HG03095 (cell line): ENCODE measurements around the gene ZNF283.
"Not testable (repeated sequence)": the region's sequence is repeated elsewhere in the genome, so short reads cannot be mapped to it uniquely, and the experiment has no call there.

Experiments
- ATAC-seq: cut with Tn5 transposase; IDR thresholded peaks from one replicate; pipeline ENCODE4 v1.9.1; 2021; ENCODE audit warnings: moderate library complexity; ENCODE audit not compliant: unreplicated experiment

Gene ZNF283

GRCh38 chr19:43798546-43799409 lies 28.3 kb upstream of the ZNF283 start:
- ATAC-seq, result no peak

GRCh38 chr19:43799502-43800142 lies 27.5 kb upstream of the ZNF283 start:
- no peak for ATAC-seq

DNA sequence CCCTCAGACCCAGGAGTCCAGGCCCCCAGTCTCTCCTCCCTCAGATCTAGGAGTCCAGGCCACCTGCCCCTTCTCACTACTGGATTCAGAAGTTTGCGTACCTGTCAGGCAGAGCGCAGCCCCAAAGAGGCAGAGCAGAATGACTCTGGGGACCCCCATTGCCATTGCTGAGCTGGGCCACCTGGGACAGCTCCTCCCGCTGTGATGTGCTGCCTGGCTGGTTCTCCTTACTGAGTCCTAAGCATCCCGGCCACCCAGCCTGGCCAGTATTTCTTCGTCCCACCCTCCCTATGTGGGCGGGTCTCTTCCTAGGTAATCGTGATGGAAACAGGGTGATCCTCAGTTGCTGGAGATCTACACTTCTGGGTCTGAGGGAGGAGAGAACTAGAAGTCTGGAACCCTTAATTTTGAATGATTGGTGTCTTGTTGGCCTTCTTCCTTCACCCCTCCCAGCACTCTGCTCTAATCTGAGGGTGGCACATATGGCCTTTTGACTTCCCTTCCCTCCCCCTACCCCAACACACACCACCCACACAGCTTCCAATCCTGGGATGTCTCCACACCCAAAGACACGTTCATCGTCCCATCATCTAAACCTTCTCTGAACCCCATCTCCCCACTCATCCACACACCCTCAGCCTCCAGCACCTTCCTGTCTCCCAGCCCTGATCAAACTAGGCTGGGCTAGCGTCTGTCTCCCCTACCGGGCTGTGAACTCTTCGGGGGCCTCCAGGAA lies 24.7 kb upstream of the ZNF283 start, which contains the start of gene LYPD5:
Gene LYPD5 (minus strand): TSS at position 232 of the 736 bp plus-strand sequence. CDS start 67 bp downstream, at position 165.
- no peak for ATAC-seq

GRCh38 chr19:43804432-43804831 lies 22.7 kb upstream of the ZNF283 start:
- ATAC-seq, result no peak

- not testable (repeated sequence) for ATAC-seq
Measured at GRCh38 chr19:43806401-43806800, 20.7 kb upstream of the ZNF283 start.

GRCh38 chr19:43806848-43807247 lies 20.3 kb upstream of the ZNF283 start:
- ATAC-seq, result no peak

DNA sequence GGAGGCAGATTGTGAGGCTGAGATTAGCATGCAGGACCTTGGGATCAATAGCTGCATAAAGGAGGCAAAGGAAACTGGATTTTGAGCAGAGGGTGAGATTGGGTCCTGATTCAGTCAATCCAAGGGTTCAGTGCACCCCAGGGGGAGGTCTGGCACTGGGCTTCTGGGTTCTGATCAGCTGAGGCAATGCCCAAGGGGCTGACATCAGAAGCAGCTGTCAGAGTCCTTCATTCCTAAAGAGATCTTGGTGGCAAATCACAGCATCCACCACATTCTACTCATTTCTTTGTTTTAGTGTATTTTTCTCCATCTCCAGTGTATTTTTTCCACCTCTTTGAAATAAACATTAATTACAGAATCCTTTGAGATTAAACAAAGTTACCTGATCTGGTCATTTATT lies 19.5 kb upstream of the ZNF283 start:
- ATAC-seq, result no peak

GRCh38 chr19:43809762-43810696 lies 17.1 kb upstream of the ZNF283 start:
- no peak for ATAC-seq

- no peak for ATAC-seq
Measured at GRCh38 chr19:43811837-43812236, 15.3 kb upstream of the ZNF283 start.

DNA sequence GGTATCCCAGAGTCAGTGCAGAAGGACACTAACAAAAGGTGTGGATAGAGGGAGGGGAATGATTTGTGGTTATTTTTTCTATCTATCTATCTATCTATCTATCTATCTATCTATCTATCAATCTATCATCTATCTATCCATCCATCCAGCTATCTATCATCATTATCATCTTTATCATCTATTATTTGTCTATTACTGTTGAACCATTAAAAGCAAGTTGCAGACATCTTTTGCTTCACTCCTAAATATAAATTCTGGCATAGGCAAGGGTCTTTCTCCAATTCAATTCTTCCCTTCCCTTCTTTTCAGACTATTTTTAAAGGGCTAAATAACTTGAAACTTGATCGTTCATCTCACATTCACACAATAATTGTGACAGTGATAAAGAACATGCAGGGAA lies 14.9 kb upstream of the ZNF283 start:
- no peak for ATAC-seq

GRCh38 chr19:43812688-43813087 lies 14.4 kb upstream of the ZNF283 start:
- ATAC-seq, result no peak

DNA sequence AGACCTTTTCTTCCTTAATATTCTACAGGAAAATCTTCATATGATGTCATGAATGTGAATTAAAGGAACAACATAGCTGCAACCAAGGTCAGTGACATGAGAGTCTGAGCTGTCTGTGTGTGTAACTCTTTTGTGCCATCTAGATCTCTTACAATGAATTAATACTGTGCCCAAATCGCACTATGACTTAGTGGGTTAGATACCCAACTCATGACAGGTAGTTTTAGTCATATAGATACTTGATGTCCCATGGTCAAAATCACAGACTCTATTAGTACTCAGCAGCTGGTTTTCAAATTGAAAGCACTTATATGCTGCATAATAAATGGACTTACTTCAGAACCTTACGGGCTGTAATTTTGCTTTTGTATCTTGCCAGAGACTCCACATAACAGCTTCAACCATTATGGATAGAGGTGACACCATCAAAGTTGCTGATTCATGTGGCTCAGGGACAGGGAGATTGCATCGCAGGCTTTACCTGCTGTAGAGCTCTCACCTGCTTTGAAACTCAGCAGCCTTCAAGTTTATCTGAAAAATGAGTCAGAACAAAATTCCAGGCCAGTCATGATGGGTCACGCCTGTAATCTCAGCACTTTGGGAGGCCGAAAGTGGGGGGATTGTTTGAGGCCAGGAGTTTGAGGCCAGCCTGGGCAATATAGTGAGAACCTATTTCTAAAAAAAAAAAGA lies 12.3 kb upstream of the ZNF283 start:
- ATAC-seq, result no peak

DNA sequence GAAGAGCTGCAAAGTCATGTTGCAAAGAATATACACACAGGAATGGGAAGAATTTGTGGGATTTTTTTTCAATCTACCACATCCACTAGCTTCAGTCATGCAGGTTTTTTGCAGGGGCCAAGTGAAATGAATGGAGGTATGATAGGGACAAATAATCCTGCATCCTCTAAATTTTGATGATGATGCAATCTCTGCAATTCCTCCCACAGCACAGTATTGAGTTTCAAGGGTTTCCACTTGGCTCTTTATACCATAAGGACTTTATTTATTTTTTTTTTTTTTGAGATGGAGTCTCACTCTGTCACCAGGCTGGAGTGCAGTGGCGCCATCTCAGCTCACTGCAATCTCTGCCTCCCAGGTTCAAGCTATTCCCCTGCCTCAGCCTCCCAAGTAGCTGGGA lies 9.7 kb upstream of the ZNF283 start:
- not testable (repeated sequence) for ATAC-seq

- no peak for ATAC-seq
Measured at GRCh38 chr19:43818500-43818899, 8.6 kb upstream of the ZNF283 start.

DNA sequence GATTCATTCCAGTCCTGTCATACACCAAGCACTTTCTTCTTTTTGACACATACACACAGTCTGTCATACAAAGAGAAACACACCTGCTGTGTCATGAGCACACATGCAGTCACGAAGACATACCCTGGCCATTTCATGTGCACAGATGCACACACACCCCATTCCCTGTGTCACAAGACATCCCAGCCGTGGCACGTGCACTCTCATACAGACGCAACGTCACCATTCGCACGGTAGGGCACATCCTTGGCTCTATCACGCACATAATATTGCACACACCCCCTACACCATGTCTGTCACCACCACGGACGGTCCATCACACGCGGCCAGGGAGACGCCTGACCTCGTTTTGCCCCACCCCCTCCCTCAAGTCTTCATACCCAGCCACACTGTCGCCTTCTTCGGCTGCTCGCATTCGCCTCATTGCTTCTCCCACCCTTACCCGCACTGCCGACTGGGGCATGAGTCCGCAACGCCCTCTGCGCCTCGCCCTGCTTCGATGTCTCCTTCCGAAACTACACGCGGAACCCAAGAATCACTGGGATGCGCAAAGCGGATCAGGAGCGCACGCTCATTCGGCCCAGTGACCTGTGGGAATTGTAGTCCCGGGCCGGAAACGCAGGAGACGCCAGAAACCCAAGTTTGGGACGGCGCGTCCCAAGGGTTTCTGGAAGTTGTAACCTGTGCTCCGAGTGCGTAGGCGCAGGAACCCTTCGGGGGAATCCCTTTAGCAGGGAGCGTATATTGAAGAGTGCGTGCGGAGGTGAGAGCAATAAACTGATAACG lies 6.8 kb upstream of the ZNF283 start:
- ATAC-seq, result no peak

GRCh38 chr19:43820884-43821215 lies 6.3 kb upstream of the ZNF283 start:
- ATAC-seq, result no peak

DNA sequence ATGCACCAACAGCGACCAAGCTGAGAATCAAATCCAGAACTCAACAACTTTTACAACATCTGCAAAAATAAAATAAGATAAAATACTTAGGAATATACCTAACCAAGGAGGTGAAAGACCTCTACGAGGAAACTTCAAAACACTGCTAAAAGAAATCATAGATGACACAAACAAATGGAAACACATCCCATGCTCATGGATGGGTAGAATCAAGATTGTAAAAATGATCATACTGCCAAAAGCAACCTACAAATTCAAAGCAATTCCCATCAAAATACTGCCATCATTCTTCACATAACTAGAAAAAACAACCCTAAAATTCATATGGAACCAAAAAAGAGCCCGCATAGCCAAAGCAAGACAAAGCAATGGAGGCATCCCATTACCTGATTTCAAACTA lies 3.3 kb upstream of the ZNF283 start:
- ATAC-seq, result not testable (repeated sequence)

DNA sequence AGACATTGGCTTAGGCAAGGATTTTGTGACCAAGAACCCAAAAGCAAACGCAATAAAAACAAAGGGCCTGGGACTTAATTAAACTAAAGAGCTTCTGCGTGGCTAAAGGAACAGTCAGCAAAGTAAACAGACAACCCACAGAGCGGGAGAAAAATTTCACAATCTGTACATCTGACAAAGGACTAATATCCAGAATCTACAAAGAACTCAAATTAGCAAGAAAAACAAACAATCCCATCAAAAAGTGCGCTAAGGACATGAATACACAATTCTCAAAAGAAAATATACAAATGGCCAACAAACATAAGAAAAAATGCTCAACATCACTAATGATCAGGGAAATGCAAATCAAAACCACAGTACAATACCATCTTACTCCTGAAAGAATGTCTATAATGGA lies 2.5 kb upstream of the ZNF283 start:
- ATAC-seq, result not testable (repeated sequence)

DNA sequence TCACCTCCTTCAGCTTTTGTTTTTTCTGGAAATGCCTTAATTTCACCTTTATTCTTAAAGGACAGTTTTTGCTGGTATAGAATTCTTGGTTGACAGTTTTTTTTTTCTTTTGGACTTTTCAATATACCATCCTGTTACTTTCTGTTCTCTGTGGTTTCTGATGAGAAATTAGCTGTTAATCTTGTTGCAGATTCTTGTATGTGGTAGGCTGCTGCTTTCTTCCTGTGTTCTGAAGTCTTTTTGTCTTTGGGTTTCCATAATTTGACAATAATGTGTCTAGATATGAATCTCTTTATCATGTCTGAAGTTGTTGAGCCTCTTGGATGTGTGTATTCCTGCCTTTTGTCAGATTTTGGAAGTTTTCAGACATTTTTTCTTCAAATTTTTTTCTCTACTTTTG lies 12.0 kb downstream of the ZNF283 start:
- no peak for ATAC-seq
